Colonic mucosa (tissue), 4 donors: Measurements from ENCODE around the gene NEURL1. TPM values are rescaled to one million over a fixed set of nuclear protein-coding genes. Genes with fewer than 3 reads are reported as not detected.

Experiments
- DNase-seq: peaks from one replicate; pipeline ENCODE4 v3.0.0-alpha.2; 2020
- H3K27ac ChIP-seq: fragments of 200-600 bp; one replicate; pipeline ENCODE4 v1.8.0; 2021
- H3K27me3 ChIP-seq: fragments of 200-600 bp; one replicate; pipeline ENCODE4 v1.8.0; 2021
- H3K36me3 ChIP-seq: fragments of 200-600 bp; one replicate; pipeline ENCODE4 v1.8.0; 2021
- H3K4me1 ChIP-seq: fragments of 200-600 bp; one replicate; pipeline ENCODE4 v1.8.0; 2021; ENCODE audit warnings: mild to moderate bottlenecking
- H3K4me3 ChIP-seq: fragments of 200-600 bp; one replicate; pipeline ENCODE4 v1.8.0; 2021
- H3K9ac ChIP-seq, 2 donors: one replicate each; pipeline ENCODE4 v1.7.0; 2013; ENCODE audit warnings: control low read depth in 2 of 2, low read depth in 2 of 2, low read length in 2 of 2
- H3K9me3 ChIP-seq: fragments of 200-600 bp; one replicate; pipeline ENCODE4 v1.8.0; 2021
- CTCF ChIP-seq: fragments of 200-600 bp; IDR thresholded peaks from one replicate; pipeline ENCODE4 v1.8.0; 2022; ENCODE audit warnings: antibody characterized with exemption, mild to moderate bottlenecking
- intact Hi-C: fragments of 100-400 bp; cut with DNase I; formaldehyde crosslinking; loops from one replicate; pipeline ENCODE4 v1.14.1; 2022
- total RNA-seq, 2 donors: library from RNA; stranded (reverse); fragmentation: NEBNext Ultra II Directional in 1 of 2; extraction: Animal tissue kit (Norgen Biotek cat#: 25700) in 1 of 2; gene quantifications; one replicate each; pipeline ENCODE4 v1.2.1, GENCODE V29; 2021
- donor health status: healthy.
- donor health status: DM: no; HTN: no; CAD: no.
- donor health status: DM: no; HTN: no; CAD: no.

NEURL1 gene
- total RNA-seq, 2 donors from 2014 or later: 40.2 to 46.1 TPM

GRCh38 chr10:103546401-103546800, 52.9 kb downstream of the NEURL1 start:
- Histone ChIP-seq H3K27me3 (no peaks in the 10 kb centered on the region), H3K9ac (no peak overlapping the region), H3K36me3 (no peaks in the 10 kb centered on the region), H3K4me1 (peaks cover 10% of the 10 kb centered on the region), H3K27ac (no peak overlapping the region), H3K4me3 (no peak overlapping the region), H3K9me3 (no peaks in the 10 kb centered on the region)
- TF ChIP-seq CTCF: no peak
- no peak for DNase-seq
- intact Hi-C loops: no loop called here

DNA sequence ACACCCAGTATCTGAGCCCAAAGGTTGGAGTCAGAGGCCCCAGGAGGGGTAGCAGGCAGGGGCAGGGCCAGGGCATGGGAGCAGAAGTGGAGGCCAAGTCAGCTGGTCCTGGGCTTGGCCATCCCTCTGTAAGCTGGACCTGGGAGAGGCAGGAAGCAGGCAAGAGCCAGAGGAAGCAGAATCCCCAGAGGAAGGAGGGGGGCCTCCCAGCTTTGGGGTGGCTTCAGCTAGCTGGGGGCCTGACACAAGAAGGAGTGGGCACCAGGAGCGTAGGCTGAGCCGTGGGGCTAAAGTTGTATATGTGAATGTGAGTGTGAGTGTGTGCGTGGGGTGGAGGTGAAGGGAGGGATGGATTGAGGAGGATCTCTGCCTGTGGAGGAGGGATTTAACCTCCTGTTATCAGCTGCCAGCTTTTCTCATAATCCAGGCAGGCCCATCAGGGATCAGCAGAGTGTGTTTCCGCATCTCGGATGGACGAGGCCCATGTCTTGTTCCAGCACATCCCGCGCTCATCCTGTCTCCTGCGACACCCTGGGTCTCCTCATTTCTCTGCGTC, 54.0 kb downstream of the NEURL1 start:
- no peaks in the 10 kb centered on the region for H3K36me3 ChIP-seq
- no peak for TF ChIP-seq CTCF
- no peaks in the 10 kb centered on the region for H3K27me3 ChIP-seq
- no peak overlapping the region for H3K4me3 ChIP-seq
- intact Hi-C loops: no loop called here
- H3K9me3 ChIP-seq: no peaks in the 10 kb centered on the region
- H3K27ac ChIP-seq: no peak overlapping the region
- peaks cover 10% of the 10 kb centered on the region for H3K4me1 ChIP-seq
- peak; percentile 18 for DNase-seq
- peak overlapping the region in 1 of 2 donors; percentile 6 for H3K9ac ChIP-seq

GRCh38 chr10:103548006-103548405, 54.5 kb downstream of the NEURL1 start:
- Histone ChIP-seq H3K9me3 (no peaks in the 10 kb centered on the region), H3K27me3 (no peaks in the 10 kb centered on the region), H3K36me3 (no peaks in the 10 kb centered on the region), H3K4me3 (no peak overlapping the region), H3K27ac (peak overlapping the region; percentile 46), H3K4me1 (peaks cover 10% of the 10 kb centered on the region), H3K9ac (peak overlapping the region in 1 of 2 donors; percentile 6)
- no peak for TF ChIP-seq CTCF
- intact Hi-C loops: no loop called here
- DNase-seq: no peak

- Histone ChIP-seq H3K27ac (peak overlapping the region; percentile 46), H3K9ac (no peak overlapping the region), H3K4me3 (no peak overlapping the region), H3K9me3 (no peaks in the 10 kb centered on the region), H3K27me3 (no peaks in the 10 kb centered on the region), H3K36me3 (no peaks in the 10 kb centered on the region), H3K4me1 (peaks cover 10% of the 10 kb centered on the region)
- no peak for TF ChIP-seq CTCF
- intact Hi-C loops: no loop called here
- DNase-seq: peak; percentile 76
These were observed 55.3 kb downstream of the NEURL1 start for GRCh38 chr10:103548581-103549348.

DNA sequence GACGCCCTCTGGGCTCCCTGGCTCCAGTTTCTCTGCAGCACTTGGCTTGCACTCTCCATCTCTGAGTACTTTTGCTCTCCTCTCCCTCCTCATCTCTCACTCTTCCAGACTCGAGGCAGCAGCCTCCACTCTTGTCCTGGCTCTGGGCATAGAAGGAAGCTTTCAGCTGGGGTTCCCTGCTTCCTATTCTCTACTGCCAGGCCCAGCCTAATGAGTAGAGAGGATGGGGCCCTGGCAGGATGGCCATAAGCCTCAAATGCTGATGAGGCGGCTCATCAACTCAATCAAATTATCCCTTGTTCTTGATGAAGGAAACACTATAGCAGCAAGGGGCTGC, 55.8 kb downstream of the NEURL1 start:
- intact Hi-C loops: no loop called here
- no peak for TF ChIP-seq CTCF
- Histone ChIP-seq H3K27me3 (no peaks in the 10 kb centered on the region), H3K4me3 (no peak overlapping the region), H3K9me3 (no peaks in the 10 kb centered on the region), H3K36me3 (no peaks in the 10 kb centered on the region), H3K4me1 (peaks cover 10% of the 10 kb centered on the region), H3K9ac (no peak overlapping the region), H3K27ac (peak overlapping the region; percentile 46)
- no peak for DNase-seq
